ENCODE results near the gene MT2A.
"Not testable (repeated sequence)": the region's sequence is repeated elsewhere in the genome, so short reads cannot be mapped to it uniquely, and the experiment has no call there.

Gene MT2A

DNA sequence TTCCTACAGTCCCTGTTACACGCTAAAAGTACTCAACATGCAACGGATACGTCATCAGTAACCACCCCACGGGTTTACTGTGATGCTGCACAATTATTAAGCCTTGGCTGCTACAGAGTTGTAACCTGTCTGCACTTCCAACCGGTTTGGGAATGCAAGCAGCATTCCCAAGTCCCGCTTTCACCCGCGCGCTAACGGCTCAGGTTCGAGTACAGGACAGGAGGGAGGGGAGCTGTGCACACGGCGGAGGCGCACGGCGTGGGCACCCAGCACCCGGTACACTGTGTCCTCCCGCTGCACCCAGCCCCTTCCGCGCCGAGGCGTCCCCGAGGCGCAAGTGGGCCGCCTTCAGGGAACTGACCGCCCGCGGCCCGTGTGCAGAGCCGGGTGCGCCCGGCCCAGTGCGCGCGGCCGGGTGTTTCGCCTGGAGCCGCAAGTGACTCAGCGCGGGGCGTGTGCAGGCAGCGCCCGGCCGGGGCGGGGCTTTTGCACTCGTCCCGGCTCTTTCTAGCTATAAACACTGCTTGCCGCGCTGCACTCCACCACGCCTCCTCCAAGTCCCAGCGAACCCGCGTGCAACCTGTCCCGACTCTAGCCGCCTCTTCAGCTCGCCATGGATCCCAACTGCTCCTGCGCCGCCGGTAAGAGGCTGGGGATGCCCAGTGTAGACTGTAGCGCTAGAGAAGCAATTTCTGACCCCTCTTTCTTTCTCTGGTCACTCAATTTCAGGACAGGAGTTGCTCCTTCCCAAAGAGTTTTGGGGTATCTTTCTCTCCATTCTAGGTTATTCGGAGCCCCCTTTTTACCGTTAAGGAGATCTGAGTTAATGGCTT is at the start of gene MT2A:
TSS of gene MT2A (plus strand) at position 542 of the 833 bp plus-strand sequence. CDS start at position 614, 72 bp downstream.
- DNase-seq = peak; percentile 84

DNA sequence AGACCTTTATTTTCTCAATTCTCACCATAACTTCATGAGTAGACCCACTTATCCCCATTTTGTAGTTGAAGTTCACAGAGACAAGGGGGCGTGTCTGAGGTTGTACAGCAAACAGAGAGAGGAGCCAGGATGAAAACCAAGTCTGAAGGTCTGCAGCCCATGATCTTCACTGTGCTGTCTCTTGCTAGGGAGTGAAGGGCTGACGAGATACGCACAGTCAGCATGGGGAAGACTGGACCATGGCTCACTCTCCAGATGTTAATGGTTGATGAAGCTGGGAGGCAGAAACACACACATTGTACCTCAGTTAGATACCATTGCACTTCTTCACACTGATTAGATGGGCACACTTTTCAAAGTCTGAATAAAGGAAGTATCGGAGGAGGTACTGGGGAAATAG is 49.3 kb upstream of the MT2A start:
- DNase-seq = no peak

DNA sequence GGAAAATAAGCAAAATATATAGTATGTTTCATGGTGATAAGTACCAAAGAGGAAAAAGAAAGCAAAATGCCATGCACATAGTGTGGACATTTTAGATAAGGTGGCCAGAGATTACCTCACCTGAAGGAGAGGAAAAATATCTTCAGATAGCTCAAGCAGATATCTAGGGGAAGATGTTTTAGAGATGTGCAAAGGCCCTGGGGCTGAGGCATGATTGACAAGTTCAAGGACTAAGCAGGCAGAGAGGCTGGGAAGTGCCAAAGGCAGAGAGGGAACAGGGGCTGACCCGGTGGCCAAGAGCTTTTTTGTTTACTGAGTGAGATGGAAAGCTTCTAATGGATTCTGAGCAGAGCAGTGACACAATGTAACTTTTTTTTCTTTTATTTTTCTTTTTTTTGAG is 47.9 kb upstream of the MT2A start:
- no peak for DNase-seq

DNA sequence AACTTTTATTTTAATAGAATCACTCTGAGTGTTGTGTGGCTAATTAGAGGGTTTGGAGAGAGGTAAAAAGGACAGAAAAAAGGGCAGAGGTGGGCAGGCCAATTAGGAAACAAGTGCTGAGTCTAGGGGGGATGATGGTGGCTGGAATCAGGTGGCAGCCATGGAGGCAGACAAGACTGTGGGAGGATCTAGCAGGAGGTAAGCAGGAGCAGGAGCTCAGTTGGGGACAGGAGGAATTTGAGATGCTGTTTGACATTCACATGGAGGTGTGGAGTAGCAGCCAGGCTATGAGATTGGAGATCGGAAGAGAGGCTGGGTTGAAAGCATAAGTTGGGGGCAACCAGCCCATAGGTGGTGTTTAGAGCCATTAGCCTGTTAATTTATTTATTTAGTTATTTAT is 47.3 kb upstream of the MT2A start:
- no peak for DNase-seq

DNA sequence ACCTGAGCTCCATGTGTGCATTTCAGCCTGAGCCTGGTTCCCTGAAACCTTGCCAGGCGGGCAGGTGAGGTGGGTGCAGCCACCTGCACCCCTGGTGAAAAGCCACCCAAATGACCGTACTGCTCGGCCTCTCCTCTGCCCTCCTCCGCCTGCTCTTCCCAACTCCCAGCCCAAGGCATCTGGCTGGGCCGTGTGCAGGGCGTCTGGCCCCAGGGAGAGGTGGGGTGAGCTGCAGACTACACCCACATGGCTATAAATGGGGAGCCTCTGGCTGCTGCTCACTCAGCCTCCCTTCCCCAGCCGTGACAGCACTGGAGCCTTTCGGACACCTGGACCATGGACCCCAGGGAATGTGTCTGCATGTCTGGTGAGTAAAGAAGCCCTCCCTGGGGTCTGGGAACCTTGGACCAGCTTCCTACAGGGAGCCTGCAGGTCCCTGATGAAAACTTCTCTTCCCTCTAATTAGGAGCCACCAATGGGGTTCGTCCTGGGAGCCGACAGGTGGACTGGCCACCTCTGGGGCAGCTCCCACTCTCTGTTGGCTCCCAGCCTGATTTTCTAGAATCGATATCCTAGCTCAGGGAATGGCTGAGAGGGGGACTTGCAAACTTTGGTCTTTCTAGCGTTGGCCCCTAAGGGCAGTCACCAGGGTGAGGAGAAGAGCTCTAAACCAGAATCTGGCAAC is 43.4 kb upstream of the MT2A start, which contains the start of gene MT4:
TSS of gene MT4 (plus strand) at position 281 of the 685 bp plus-strand sequence. CDS start at position 337, 56 bp downstream.
- DNase-seq = no peak

DNA sequence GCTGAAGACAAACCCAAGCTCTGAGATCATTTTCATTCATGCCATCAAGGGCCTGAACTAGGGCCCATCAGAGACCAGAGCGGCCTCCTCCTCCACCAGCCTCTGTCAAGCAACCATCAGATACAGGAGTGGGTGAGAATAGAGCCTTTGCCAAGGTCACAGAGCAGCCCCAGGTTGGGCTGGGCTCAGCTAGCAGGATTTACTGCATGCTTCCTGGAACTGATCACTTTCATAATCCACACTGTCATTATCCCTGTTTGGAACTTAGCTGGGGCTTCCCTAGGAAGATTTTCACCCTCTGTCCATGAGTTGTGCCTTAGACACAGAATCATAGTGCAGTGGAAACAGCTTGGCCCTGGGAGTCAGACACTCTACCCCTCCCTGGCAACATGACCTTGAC is 38.4 kb upstream of the MT2A start:
- DNase-seq = no peak

DNA sequence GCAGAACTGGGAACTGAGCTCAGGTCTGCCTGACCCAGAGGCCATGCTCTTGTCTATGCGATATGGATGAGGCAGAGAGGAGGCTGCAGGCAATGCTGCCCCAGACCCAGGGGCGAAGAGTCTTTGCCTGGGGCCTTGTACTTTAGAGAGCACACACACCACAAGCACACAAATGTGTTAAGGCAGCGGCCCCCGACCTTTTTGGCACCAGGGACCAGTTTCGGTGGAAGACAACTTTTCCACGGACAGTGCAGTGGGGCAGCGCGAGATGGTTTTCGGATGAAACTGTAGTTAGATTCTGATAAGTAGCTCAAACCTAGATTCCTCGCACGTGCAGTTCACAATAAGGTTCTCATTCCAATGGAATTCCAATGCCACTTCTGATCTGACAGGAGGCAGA is 36.9 kb upstream of the MT2A start:
- no peak for DNase-seq

DNA sequence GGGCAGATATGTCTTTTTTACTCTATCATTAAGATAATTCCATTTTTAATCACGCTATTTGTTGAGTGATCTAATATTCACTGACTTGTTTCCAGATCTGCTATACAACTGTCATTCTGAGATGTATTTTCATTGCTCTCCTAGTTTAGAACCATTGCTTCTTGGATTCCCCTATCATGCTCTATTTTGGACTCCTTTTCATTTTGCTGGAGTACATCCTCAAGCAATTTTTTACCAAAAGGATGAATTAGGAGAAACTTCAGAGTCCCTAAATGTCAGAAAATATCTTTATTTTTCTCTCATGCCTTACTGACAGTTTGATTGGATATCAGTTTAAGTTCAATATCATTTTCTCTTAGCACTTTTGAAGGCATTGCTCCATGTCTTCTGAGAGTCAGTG is 33.8 kb upstream of the MT2A start:
- DNase-seq = no peak

DNA sequence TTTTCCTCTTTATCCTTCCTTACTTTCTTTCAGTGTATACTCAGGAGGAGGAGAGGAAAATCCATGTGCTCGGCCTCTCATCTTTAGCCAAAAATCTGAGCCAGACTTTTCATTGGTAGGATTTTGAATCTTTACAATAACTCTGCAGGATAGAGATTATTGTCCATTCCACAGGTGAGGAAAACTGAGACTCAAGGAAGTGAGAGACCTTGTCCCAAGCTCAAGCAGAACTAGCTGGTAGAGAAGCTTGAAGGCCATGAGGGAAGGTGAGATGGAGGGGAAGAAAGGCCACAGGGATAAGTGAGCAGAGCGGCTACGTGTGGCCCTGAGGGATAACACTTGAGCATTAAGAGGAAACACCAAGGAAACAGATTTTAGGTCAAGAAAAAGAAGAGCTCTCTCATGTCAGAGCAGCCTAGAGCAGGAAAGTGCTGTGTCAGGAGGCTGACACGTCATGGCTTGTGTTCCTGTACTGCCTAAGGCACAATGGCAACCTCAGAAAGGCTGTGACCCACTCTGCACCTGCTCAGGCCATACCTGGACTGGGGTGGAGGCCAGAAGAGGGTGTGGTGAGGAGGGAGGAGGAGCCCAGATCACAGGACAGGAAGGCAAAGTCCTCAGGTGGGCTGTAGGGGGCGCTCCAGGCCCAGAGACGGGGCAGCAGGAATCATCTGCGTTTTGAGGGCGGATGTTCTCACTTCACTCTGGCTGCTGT is 31.6 kb upstream of the MT2A start:
- peak; percentile 82 for DNase-seq

DNA sequence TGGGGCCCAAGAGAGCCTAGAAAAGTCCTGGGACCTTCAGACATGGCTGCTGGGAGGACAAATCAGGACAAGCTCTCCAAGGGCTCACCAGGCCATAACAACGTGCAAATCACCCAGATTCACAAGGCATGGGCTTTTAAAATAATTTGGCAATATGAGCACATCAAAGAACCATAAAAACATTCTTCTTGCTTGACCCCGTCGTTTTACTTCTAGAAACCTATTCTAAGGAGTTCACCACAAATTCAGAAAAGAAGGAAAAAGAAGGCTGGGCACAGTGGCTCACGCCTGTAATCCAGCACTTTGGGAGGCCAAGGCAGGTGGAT is 31.1 kb upstream of the MT2A start:
- no peak for DNase-seq

DNA sequence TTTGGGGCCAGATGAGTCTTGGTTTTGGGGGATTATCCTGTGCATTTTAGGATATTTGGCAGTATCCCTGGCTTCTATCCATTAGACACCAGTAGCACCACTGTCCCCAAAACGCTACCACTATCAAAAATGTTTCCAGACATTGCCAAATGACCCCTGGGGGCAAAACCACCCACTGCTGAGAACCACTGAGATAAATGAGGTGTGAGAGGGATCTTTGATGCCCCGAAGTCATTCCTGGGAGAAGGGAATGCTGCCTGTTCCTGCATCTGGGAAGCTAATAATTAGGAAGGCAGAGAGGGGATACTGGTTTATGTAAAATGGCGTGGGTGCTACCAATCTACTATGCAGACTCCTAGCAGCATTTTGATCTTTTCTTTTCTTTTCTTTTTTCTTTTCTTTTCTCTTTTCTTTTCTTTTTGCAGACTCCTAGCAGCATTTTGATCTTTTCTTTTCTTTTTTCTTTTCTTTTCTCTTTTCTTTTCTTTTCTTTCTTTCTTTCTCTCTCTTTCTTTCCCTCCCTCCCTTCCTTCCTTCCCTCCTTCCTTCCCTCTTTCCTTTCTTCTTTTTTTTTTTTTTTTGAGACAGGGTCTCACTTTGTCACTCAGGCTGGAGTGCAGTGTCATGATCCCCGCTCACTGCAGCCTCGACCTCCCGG is 27.9 kb upstream of the MT2A start:
- DNase-seq = no peak

DNA sequence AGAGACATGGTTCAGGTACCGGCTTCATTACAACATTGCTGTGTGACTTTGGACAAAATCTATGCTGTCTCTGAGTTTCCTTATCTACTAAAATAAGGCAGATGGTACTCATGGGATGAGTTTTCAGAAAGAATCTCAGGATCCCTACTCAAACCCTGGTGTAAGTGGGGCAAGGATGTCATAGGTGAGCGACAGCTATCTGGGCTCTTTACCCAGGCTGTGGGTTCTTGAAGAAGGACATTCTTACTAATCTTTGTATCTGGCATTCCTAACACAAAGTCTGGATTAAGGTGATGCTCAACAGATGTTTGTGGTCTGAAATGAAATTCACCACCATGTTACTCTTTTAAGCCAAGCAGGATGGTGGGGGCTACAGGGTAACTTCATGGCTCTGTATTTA is 25.5 kb upstream of the MT2A start:
- not testable (repeated sequence) for DNase-seq

DNA sequence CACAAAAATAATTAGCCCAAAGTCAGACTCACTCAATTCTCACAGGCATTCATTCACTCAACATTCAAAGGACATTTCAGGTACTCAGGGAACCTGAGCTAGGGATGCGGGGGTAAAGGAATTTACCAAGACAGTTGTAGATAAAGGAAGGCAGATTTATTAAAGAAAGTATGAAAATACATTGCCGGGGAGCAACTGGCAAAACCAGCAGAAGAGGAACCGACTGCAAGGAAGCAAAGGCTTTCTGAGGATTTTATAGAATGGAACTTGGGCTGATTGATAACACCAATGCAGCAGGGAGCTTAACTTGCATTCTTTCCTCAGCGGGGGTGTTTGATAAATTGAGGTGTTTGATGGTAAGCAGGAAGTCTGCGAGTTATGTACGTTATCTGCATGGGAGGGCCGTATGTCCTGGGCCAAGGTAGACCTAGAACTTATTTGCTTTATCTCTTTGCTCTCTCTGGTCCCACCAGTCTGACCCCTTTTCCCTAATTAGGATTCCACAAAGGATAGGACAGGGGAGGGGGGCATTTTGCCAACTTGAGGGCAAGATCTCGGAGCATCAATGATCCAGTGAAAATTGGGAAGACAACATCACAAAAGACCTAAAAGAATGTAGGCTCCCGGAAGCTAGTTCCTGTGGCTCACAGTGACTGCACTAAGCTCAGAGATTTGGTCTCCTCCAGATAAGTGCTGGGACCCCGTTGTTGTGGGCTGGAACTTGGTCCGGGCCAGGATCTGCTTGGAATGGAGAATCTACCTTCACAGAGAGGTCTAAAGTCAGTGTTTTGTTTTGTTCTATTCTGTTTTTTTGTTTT is 24.8 kb upstream of the MT2A start:
- DNase-seq = no peak

DNA sequence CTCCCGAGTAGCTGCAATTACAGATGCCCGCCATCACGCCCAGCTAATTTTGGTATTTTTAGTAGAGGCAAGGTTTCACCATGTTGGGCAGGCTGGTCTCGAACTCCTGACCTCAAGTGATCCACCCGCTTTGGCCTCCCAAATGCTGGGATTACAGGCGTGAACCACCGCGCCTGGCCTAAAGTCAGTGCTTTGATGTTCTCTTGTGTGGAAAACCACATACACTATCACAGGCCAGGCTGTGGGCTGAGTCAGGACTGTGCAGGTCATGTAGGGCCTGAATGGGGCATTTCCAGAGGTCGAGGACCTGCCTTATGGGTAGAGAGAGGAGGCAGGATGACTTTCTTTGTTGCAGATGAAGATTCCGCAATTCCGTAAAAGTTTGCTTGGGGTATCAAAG is 24.1 kb upstream of the MT2A start:
- no peak for DNase-seq

DNA sequence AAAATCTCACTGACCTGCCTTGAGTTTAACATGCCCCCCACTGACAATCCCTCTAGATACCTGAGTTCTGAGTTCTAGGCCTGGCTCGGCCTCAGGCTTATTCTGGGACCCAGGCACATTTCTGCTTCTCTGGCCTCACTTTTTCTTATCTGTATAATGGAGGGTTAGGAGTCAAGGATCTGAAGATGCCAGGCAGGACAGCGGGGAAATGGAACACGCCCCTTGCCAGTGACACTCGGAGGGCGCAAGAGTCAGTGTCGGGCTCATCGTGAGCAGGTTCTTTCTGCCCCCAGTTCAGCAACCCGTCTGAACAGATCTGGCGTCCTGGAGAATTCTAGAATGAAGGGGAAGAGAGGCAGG is 19.6 kb upstream of the MT2A start:
- no peak for DNase-seq

DNA sequence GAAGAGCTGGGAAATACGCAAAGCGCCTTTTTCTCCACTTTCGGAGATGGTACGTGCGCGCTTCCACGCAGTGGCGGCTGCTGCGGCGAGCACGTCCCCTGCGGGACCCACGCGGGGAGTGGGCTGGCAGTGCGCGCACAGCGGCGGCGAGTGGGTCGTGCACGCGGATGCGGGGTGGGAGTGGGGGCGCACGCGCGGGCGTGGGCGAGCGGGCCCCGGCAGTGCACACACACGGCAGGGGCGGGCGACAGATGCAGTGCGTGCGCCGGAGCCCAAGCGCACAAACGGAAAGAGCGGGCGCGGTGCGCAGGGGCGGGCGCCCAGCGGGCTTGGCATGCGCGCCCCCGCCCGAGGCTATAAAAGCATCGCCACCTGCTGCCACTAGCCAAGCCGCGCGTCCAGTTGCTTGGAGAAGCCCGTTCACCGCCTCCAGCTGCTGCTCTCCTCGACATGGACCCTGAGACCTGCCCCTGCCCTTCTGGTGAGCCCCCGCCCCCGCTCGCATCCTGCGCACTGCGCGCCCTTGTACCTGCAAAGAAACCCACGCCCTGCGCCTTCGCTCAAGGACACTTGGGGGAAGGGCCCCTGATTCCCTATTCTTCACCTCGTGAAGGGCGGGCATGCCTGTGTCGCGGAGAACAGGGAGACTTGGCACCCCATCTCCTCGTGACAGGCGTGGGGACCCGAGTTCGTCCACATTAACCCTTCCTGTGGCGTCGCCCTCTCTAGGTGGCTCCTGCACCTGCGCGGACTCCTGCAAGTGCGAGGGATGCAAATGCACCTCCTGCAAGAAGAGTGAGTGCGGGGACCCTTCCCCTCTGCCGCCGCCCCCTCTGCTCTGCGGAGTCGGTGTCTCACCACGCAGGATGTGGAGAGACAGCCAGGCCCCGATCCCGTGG is 19.0 kb upstream of the MT2A start, which contains the start of gene MT3:
TSS of gene MT3 (plus strand) at position 388 of the 899 bp plus-strand sequence. CDS start at position 451, 63 bp downstream.
- DNase-seq = no peak

DNA sequence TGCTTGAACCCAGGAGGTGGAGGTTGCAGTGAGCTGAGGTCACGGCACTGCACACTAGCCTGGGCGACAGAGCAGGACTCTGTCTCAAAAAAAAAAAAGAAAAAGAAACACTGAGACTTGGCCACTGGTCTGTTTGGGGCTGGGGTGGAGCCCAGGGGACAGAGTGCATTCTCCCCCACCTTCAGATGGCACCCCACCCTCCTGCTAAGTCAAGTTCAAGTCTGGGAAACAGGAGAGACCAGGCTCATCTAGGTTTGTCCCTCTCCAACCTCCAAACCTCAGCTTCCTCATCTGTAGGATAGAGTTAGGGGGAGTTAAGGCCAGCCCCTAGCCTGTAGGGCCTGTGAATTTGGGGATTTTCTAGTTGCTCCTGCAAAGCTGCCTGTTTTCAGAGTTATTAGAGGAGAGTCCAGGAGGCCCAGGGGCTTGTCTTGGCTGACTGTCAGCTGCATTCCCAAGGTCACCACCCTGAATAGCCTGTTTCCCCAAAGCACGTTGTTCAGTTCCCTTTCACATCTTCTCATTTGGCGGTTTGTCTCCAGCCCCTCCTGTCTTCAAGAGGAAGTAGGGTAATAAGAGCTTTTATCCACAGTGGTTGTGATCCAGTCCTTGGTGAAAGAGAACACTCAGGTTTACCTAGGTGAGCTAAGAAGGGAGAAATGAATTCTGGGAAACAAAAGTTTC is 16.9 kb upstream of the MT2A start:
- DNase-seq = no peak

DNA sequence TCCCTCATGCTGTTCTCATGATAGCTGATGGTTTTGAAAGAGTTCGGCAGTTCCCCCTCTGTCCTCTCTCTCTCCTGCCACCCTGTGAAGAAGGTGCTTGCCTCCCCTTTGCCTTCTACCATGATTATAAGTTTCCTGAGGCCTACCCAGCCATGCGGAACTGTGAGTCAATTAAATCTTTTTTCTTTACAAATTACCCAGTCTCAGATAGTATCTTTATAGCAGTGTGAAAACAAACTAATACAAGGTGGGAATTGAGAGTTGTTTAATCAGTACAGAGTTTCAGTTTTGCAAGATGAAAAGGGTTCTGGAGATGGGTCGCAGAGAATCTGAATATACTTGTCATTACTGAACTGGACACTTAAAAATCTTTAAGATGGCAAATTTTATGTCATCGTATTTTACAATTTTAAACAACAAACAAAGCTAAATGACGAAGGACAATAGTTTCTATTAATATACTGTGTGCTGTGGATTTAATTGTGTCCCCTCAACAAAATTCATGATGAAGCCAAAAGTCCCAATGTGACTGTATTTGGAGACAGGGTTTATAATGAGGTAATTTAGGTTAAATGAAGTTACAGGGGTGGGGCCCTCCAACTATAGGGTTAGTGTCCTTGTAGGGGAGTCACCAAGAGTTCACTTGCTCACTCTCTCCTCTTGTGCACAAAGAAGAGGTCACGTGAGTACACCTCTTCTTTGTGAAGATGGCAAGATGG is 14.7 kb upstream of the MT2A start:
- no peak for DNase-seq

DNA sequence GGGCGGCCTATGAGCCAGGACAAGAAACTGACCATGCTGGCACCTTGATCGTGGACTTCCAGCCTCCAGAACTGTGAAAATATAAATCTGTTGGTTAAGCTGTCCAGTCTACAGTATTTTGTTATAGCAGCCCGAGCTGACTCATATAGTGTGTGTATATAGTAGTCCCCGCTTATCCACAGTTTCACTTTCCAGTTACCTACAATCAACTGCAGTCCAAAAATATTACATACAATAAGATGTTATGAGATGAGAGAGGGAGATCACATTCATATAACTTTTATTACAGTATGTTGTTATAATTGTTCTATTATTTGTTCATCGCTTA is 14.1 kb upstream of the MT2A start:
- DNase-seq = no peak

DNA sequence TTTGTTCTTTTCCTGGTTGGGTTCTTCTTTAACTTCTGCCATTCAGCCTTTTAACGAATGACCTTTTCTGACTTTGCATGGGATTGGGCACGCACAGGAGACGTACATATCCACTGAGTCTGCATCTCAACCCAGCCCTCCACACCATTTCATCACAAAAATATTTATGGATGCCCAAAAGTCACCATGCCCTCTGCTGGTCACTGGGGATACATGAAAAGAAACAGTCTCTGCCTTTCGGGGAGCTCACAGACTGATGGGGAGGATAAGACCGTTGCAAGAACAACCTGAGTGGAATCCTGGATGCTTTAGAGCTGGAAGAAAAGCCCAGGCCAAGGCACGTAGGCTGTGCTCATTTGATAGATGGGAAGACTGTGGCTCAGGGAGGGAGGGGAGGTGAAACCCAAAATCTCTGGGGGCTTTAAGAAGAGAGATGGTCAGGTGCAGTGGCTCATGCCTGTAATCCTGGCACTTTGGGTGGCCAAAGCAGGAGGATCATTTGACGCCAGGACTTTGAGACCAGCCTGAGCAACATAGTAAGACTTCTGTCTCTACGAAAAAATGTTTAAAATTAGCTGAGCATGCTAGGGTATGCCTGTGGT is 7.9 kb upstream of the MT2A start:
- peak; percentile 54 for DNase-seq

Data from CD4-positive, alpha-beta T cell treated with Interleukin-4 for 4 hours (primary cell).